Peyer's patch (tissue), 4 donors: ENCODE measurements around the gene TCF4. TPM values are rescaled to one million over a fixed set of nuclear protein-coding genes. Genes with fewer than 3 reads are reported as not detected.

Experiments used
- DNase-seq, 3 donors: peaks; one replicate each; pipeline ENCODE4 v3.0.0-alpha.2; 2017 to 2019
- H3K27ac ChIP-seq, 4 donors: fragments of 200-600 bp; sonication (generic); one replicate each; pipeline ENCODE4 v1.5.1; 2016 to 2019
- H3K27me3 ChIP-seq, 2 donors: fragments of 200-600 bp; sonication (generic); one replicate each; pipeline ENCODE4 v1.5.1; 2019
- H3K36me3 ChIP-seq, 3 donors: fragments of 200-600 bp; sonication (generic); one replicate each; pipeline ENCODE4 v1.5.1; 2016 to 2019
- H3K4me1 ChIP-seq, 4 donors: fragments of 200-600 bp; sonication (generic); one replicate each; pipeline ENCODE4 v1.5.1; 2016 to 2019
- H3K4me3 ChIP-seq, 4 donors: fragments of 200-600 bp; sonication (generic); 1 replicate in 3 of 4; 2 replicates in 1 of 4; pipeline ENCODE4 v1.5.1; 2016 to 2019; ENCODE audit warnings: mild to moderate bottlenecking in 1 of 4
- H3K9me3 ChIP-seq, 4 donors: fragments of 200-600 bp; sonication (generic); one replicate each; pipeline ENCODE4 v1.5.1; 2016 to 2019; ENCODE audit warnings: mild to moderate bottlenecking in 1 of 4
- POLR2A ChIP-seq, 2 donors: fragments of 450-650 bp; IDR thresholded peaks; one replicate each; pipeline ENCODE4 v1.5.1; 2017; ENCODE audit warnings: antibody characterized with exemption in 2 of 2, mild to moderate bottlenecking in 2 of 2, moderate library complexity in 2 of 2
- total RNA-seq, 4 donors: library from RNA; depleted of rRNA; stranded (reverse); fragments of >200 nt; gene quantifications; one replicate each; pipeline ENCODE4 v1.1.0, GENCODE V29; 2016
- TF ChIP-seq, protein P1 (sequence below), 6 experiments: fragments of 450-650 bp in 4 of 6; fragments of 200-600 bp in 2 of 6; sonication (generic) in 1 of 6; IDR thresholded peaks; one replicate each; pipeline ENCODE4 v1.5.1; 2017 to 2019; ENCODE audit warnings: antibody characterized with exemption in 6 of 6, mild to moderate bottlenecking in 3 of 6, moderate library complexity in 1 of 6

Gene TCF4
- total RNA-seq, 4 donors from 2014 or later: 11.9 to 190 (median 33.8) TPM

DNA sequence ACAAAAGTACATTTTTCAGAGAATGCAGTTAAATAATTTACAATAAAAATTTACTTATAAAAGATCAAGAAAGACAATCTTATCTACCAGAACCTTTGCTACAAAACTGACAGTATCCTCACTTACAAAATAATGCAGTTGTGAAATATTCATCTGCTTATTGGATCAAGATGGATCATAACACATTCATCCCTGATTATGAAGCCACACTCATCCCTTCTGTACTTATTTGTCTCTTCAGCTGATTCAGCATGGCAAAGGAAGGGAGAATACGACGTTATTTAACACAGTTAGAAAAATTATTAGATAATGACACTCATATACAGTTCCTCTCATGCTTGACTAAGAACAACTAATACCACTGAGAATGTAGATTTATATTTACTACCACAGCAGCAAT, 46.4 kb downstream of the TCF4 start:
- DNase-seq: no peak
- H3K27me3 ChIP-seq: no peaks in the 10 kb centered on the region

DNA sequence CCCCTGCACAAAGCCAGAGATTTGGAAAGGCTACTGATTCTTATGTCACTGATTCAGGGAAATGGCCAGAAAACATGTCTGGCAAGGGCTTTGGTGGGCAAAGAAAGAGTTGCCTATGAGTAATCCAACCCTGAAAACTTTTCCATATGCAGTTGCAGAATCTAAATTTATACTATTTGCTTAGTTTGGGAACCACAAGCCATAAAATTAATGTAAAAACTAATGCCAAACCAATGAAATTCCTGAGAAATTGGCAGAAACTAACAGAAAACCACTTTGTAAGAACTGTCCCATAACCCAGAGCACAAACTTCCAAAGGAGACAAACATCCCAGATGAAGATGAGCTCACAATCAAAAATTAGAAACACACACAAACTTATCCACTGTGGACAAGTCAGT, 48.8 kb downstream of the TCF4 start:
- DNase-seq: no peak
- no peak overlapping the region for H3K27ac ChIP-seq
- TF ChIP-seq, protein P1, sequence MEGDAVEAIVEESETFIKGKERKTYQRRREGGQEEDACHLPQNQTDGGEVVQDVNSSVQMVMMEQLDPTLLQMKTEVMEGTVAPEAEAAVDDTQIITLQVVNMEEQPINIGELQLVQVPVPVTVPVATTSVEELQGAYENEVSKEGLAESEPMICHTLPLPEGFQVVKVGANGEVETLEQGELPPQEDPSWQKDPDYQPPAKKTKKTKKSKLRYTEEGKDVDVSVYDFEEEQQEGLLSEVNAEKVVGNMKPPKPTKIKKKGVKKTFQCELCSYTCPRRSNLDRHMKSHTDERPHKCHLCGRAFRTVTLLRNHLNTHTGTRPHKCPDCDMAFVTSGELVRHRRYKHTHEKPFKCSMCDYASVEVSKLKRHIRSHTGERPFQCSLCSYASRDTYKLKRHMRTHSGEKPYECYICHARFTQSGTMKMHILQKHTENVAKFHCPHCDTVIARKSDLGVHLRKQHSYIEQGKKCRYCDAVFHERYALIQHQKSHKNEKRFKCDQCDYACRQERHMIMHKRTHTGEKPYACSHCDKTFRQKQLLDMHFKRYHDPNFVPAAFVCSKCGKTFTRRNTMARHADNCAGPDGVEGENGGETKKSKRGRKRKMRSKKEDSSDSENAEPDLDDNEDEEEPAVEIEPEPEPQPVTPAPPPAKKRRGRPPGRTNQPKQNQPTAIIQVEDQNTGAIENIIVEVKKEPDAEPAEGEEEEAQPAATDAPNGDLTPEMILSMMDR (IDR thresholded peaks at IDR 0.05): no peak
- no peak for TF ChIP-seq POLR2A (IDR thresholded peaks at IDR 0.05)

More for the DNA sequence above, 46.4 kb downstream of the TCF4 start:
- TF ChIP-seq, protein P1 (IDR thresholded peaks at IDR 0.05): no peak
- no peak for TF ChIP-seq POLR2A (IDR thresholded peaks at IDR 0.05)
- Histone ChIP-seq H3K4me3 (no peak overlapping the region), H3K27ac (no peak overlapping the region), H3K36me3 (no peaks in the 10 kb centered on the region), H3K4me1 (no peaks in the 10 kb centered on the region), H3K9me3 (no peaks in the 10 kb centered on the region)

DNA sequence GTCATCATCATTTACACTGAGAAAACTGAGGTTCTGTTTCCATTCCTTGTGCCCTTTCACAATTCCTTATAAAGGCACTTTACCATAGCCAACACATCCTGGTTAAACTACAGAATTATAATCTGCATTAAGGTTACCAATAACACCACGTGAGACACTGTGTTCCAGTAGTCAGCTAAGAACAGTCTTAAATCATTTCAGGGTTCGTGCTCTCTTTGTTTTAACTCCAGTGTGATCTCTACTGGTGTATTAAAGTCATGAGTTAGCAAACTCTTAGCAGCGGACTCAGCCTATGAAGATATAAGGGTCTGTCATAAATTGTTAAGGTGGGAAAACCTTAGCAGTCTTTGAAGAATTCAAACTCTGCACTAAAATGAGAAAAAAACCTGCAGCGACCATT, 53.0 kb downstream of the TCF4 start:
- H3K4me1 ChIP-seq: no peaks in the 10 kb centered on the region
- DNase-seq: no peak
- no peaks in the 10 kb centered on the region for H3K36me3 ChIP-seq
- no peaks in the 10 kb centered on the region for H3K27me3 ChIP-seq
- no peaks in the 10 kb centered on the region for H3K9me3 ChIP-seq
- TF ChIP-seq, protein P1 (IDR thresholded peaks at IDR 0.05): no peak
- no peak for TF ChIP-seq POLR2A (IDR thresholded peaks at IDR 0.05)
- no peak overlapping the region for H3K27ac ChIP-seq
- no peak overlapping the region for H3K4me3 ChIP-seq

More for the DNA sequence above, 48.8 kb downstream of the TCF4 start:
- Histone ChIP-seq H3K36me3 (no peaks in the 10 kb centered on the region), H3K4me1 (no peaks in the 10 kb centered on the region), H3K27me3 (no peaks in the 10 kb centered on the region), H3K9me3 (no peaks in the 10 kb centered on the region), H3K4me3 (no peak overlapping the region)

DNA sequence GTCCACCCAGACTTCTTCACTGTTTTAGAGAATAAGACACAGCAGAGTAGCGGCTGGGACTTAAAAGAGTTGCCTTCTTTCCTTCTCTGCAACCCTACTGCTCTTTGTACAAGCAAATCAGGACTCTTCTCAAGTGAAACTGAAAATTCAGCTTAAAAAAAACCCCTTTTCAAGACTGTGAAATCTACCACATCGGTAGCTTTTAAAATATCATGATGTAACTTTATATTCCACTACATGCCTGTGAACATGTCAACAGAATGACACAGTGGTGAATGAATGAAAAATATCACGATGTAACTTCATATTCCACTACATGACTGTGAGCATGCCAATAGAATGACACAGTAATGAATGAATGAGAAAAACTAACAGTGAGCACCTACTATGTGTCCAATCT, 53.4 kb downstream of the TCF4 start:
- TF ChIP-seq, protein P1 (IDR thresholded peaks at IDR 0.05): no peak
- TF ChIP-seq POLR2A (IDR thresholded peaks at IDR 0.05): no peak
- Histone ChIP-seq H3K27me3 (no peaks in the 10 kb centered on the region), H3K9me3 (no peaks in the 10 kb centered on the region), H3K36me3 (no peaks in the 10 kb centered on the region), H3K27ac (no peak overlapping the region), H3K4me3 (no peak overlapping the region), H3K4me1 (no peaks in the 10 kb centered on the region)
- DNase-seq: no peak

DNA sequence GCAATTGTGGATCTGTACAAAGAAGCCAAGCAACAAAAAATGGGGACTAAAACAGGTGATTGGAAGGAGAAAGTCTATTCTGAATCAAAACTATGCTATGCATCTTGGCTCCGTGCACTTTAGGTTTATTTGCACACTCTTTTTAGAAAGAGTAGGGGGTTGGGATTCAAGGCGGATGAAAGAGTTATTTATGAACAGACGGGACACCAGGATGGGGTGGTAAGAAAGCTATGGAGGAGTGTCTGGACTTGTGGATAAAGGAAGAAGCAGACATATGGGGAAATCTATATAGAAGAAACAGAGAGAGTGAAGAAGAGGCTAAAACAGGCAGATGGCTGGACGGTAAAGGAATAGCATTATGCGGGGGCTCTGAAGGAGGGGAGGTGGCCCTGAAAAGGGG, 57.8 kb downstream of the TCF4 start:
- DNase-seq: no peak
- Histone ChIP-seq H3K36me3 (no peaks in the 10 kb centered on the region), H3K27me3 (no peaks in the 10 kb centered on the region), H3K9me3 (no peaks in the 10 kb centered on the region), H3K27ac (no peak overlapping the region), H3K4me3 (no peak overlapping the region), H3K4me1 (no peaks in the 10 kb centered on the region)
- no peak for TF ChIP-seq POLR2A (IDR thresholded peaks at IDR 0.05)
- TF ChIP-seq, protein P1 (IDR thresholded peaks at IDR 0.05): no peak

DNA sequence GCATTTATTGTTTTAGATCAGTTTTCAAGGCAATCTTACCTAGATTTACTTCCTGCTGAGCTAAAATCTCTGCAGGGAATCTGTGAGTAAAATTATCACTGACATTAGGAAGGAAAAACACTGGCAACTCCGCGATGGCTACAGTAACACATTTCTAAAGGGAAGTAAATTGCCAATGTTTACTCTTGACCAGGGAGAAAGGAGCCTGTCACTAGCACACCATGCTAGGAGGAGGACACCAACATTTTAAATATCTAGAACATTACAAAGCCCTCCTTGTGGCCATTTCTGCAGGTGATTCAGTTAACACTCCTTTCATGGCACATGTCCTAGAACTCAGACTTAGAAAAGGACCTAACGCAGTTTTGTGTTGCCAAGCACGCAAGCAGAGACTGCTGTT, 58.4 kb downstream of the TCF4 start:
- no peaks in the 10 kb centered on the region for H3K4me1 ChIP-seq
- no peak for TF ChIP-seq POLR2A (IDR thresholded peaks at IDR 0.05)
- TF ChIP-seq, protein P1 (IDR thresholded peaks at IDR 0.05): no peak
- no peaks in the 10 kb centered on the region for H3K9me3 ChIP-seq
- no peak overlapping the region for H3K4me3 ChIP-seq
- H3K27ac ChIP-seq: no peak overlapping the region
- no peaks in the 10 kb centered on the region for H3K27me3 ChIP-seq
- H3K36me3 ChIP-seq: no peaks in the 10 kb centered on the region
- no peak for DNase-seq
